CD14-positive monocyte (primary cell): ENCODE results near the gene PSMD13. TPM values are rescaled to one million over a fixed set of nuclear protein-coding genes. Genes with fewer than 3 reads are reported as not detected.

ENCODE experiments used
- DNase-seq, 3 donors: peaks; one replicate each; pipeline ENCODE4 v3.0.0-alpha.2; 2011 to 2022
- H2AFZ ChIP-seq: 2 replicates; pipeline ENCODE4 v1.6.0; 2012; ENCODE audit warnings: mild to moderate bottlenecking, low read depth, low read length, inconsistent platforms; ENCODE audit not compliant: insufficient read depth, poor library complexity, severe bottlenecking
- H3K27ac ChIP-seq, 2 donors: 1 replicate in 1 of 2; 2 replicates in 1 of 2; pipeline ENCODE4 v1.5.1; 2012 to 2013; ENCODE audit warnings: low read length in 2 of 2, control low read depth in 1 of 2, inconsistent platforms in 1 of 2, low read depth in 1 of 2, mild to moderate bottlenecking in 1 of 2
- H3K27me3 ChIP-seq, 2 donors: one replicate each; pipeline versions ENCODE4 v1.6.0 to v1.6.1; 2011 to 2013; ENCODE audit warnings: low read length in 2 of 2; ENCODE audit not compliant: control insufficient read depth in 2 of 2, insufficient read depth in 2 of 2
- H3K36me3 ChIP-seq, 2 donors: replicated peaks in 1 of 2; 1 replicate in 1 of 2; 2 replicates in 1 of 2; pipeline versions ENCODE4 v1.5.1 to v1.6.1; 2012 to 2013; ENCODE audit warnings: low read length in 2 of 2, control low read depth in 1 of 2, inconsistent platforms in 1 of 2, mild to moderate bottlenecking in 1 of 2; ENCODE audit not compliant: insufficient read depth in 2 of 2, control insufficient read depth in 1 of 2
- H3K4me1 ChIP-seq, 2 donors: 1 replicate in 1 of 2; 2 replicates in 1 of 2; pipeline versions ENCODE4 v1.5.1 to v1.6.1; 2012 to 2013; ENCODE audit warnings: low read length in 2 of 2, control low read depth in 1 of 2, inconsistent platforms in 1 of 2, mild to moderate bottlenecking in 1 of 2, moderate library complexity in 1 of 2; ENCODE audit not compliant: insufficient read depth in 2 of 2, control insufficient read depth in 1 of 2
- H3K4me2 ChIP-seq: replicated peaks from 2 replicates; pipeline ENCODE3; 2012; ENCODE audit warnings: low read length, moderate library complexity, mild to moderate bottlenecking; ENCODE audit not compliant: poor library complexity, severe bottlenecking; ENCODE audit errors: extremely low read depth
- H3K4me3 ChIP-seq, 3 experiments: fragments of 200-600 bp in 1 of 3; sonication (generic) in 1 of 3; replicated peaks in 1 of 3; 1 replicate in 2 of 3; 2 replicates in 1 of 3; pipeline ENCODE4 v1.5.1; 2011 to 2013; ENCODE audit warnings: low read length in 3 of 3, mild to moderate bottlenecking in 3 of 3, control low read depth in 2 of 3, low read depth in 2 of 3, inconsistent platforms in 1 of 3, moderate library complexity in 1 of 3
- H3K79me2 ChIP-seq: 2 replicates; pipeline ENCODE4 v1.6.0; 2012; ENCODE audit warnings: mild to moderate bottlenecking, control low read depth, inconsistent platforms, low read length, moderate library complexity; ENCODE audit not compliant: insufficient read depth
- H3K9ac ChIP-seq: 2 replicates; pipeline ENCODE4 v1.6.0; 2017; ENCODE audit warnings: low read length, mild to moderate bottlenecking; ENCODE audit not compliant: insufficient read depth, poor library complexity, severe bottlenecking
- H3K9me3 ChIP-seq, 2 donors: replicated peaks in 1 of 2; 1 replicate in 1 of 2; 2 replicates in 1 of 2; pipeline versions ENCODE4 v1.5.1 to v1.6.1; 2012 to 2013; ENCODE audit warnings: low read length in 2 of 2, control low read depth in 1 of 2; ENCODE audit not compliant: control insufficient read depth in 1 of 2, insufficient read depth in 1 of 2
- H4K20me1 ChIP-seq: 2 replicates; pipeline ENCODE4 v1.6.0; 2012; ENCODE audit warnings: mild to moderate bottlenecking, low read length, control low read depth, moderate library complexity; ENCODE audit not compliant: insufficient read depth
- H3K27ac Mint-ChIP-seq, 7 donors: one replicate each; pipeline ENCODE4 v1.8.0; 2020; ENCODE audit warnings: mild to moderate bottlenecking in 7 of 7, mixed read lengths in 7 of 7, moderate library complexity in 6 of 7, inconsistent platforms in 2 of 7
- H3K27me3 Mint-ChIP-seq, 3 donors: one replicate each; pipeline ENCODE4 v1.8.0; 2021 to 2022; ENCODE audit warnings: low read depth in 3 of 3, mild to moderate bottlenecking in 3 of 3, mixed read lengths in 3 of 3, moderate library complexity in 3 of 3, inconsistent platforms in 1 of 3
- H3K36me3 Mint-ChIP-seq, 2 donors: one replicate each; pipeline ENCODE4 v1.8.0; 2020; ENCODE audit warnings: mixed read lengths in 2 of 2, inconsistent platforms in 1 of 2, mild to moderate bottlenecking in 1 of 2
- H3K4me1 Mint-ChIP-seq: one replicate; pipeline ENCODE4 v1.8.0; 2020; ENCODE audit warnings: mild to moderate bottlenecking, mixed read lengths
- H3K4me3 Mint-ChIP-seq, 2 donors: one replicate each; pipeline ENCODE4 v1.8.0; 2020; ENCODE audit warnings: mild to moderate bottlenecking in 2 of 2, mixed read lengths in 2 of 2, moderate library complexity in 1 of 2
- H3K9me3 Mint-ChIP-seq, 7 donors: one replicate each; pipeline ENCODE4 v1.8.0; 2020 to 2022; ENCODE audit warnings: mixed read lengths in 7 of 7, mild to moderate bottlenecking in 6 of 7, moderate library complexity in 6 of 7, inconsistent platforms in 2 of 7
- WGBS: methylation state at CpG from one replicate; pipeline ENCODE4 v1.1.5; 2013; ENCODE audit warnings: missing lambda C conversion rate; ENCODE audit not compliant: insufficient coverage; 5-methylcytosine and 5-hydroxymethylcytosine counted together
- intact Hi-C, 2 donors: fragments of 100-400 bp; cut with micrococcal nuclease; formaldehyde crosslinking; loops; one replicate each; pipeline versions ENCODE4 v1.15.0 to v1.15.1; 2023
- polyA plus RNA-seq, 3 donors: library from polyadenylated mRNA; depleted of rRNA in 1 of 3; unstranded in 2 of 3; stranded (reverse) in 1 of 3; fragments of 300-500 nt in 2 of 3; fragments of >200 nt in 1 of 3; fragmentation: Illumina TruSeq in 2 of 3; gene quantifications; 1 replicate in 2 of 3; 2 replicates in 1 of 3; pipeline ENCODE4 v1.2.3, GENCODE V29; 2012 to 2021
- TF ChIP-seq, protein P1 (sequence below): fragments of 200-600 bp; IDR thresholded peaks from one replicate; pipeline ENCODE4 v1.8.0; 2022; ENCODE audit warnings: antibody characterized with exemption, mild to moderate bottlenecking

The PSMD13 gene
- polyA plus RNA-seq, 3 donors, result 136 to 272 (median 218) TPM

DNA sequence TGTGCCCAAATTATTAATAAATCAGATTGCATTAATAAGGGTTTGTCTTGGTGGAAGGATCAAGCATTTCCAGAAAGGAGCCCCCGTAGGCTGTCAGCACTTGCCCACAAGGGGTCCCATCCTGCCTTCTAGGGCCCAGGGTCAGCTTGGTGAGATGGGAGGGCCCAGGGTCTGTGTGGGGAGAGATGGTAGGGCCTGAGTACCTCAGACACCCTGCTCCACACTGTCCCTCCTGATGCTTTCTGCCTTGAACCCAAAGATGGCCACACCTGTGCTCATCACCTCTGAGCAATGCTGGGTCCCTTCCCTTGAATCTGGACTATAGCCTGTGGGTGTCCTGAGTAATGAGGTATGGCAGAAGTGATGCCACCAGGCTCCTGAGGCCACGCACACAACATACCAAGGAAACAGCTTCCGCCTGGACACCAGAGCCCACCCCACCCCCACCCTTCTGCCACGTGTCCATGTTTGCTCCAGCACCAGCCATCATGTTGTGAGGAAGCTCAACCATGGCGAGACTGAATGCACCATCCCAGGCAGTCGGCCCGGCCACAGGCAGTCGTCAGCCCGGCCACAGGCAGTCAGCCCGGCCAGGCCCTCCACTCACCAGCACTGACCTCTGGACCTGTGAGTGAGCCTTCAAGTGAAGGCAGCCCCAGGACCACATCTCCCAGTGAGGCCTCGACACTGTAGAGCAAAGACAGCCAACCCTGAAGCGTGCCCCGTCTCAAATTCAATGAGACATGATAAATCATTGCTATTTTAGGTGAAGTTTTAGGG, 36.4 kb upstream of the PSMD13 start:
- H3K79me2 ChIP-seq, result peaks cover 15% of the 10 kb centered on the region
- H3K27ac ChIP-seq, result no peak overlapping the region
- intact Hi-C loops, result loop anchor here (5.0 to 10.0 kb wide), 2 partner anchors 37 to 304 kb away; partner anchors contain the start of genes PSMD13 (in 1 of the 2), RNH1 (in 1 of the 2) and SIRT3 (in 1 of the 2)
- Mint-ChIP-seq H3K27me3 (peaks cover 4 to 9% (median 5%) of the 10 kb centered on the region in 3 donors), H3K9me3 (peaks cover 0 to 2% (median 0%) of the 10 kb centered on the region in 7 donors), H3K36me3 (peaks cover 33 to 39% of the 10 kb centered on the region in 2 donors), H3K4me3 (no peak overlapping the region), H3K27ac (peak overlapping the region in 3 of 7 donors; percentile 5 to 27 (median 10)), H3K4me1 (peaks cover 31% of the 10 kb centered on the region)
- H3K9me3 ChIP-seq, result no peaks in the 10 kb centered on the region
- peaks cover 12 to 25% of the 10 kb centered on the region in 2 donors for H3K36me3 ChIP-seq
- 96% methylated on average over 9 of the region's 13 CpGs for WGBS
- H2AFZ ChIP-seq, result no peak overlapping the region
- no peak overlapping the region for H3K4me3 ChIP-seq
- H3K27me3 ChIP-seq, result no peaks in the 10 kb centered on the region
- peaks cover 21 to 30% of the 10 kb centered on the region in 2 donors for H3K4me1 ChIP-seq
- TF ChIP-seq, protein P1, sequence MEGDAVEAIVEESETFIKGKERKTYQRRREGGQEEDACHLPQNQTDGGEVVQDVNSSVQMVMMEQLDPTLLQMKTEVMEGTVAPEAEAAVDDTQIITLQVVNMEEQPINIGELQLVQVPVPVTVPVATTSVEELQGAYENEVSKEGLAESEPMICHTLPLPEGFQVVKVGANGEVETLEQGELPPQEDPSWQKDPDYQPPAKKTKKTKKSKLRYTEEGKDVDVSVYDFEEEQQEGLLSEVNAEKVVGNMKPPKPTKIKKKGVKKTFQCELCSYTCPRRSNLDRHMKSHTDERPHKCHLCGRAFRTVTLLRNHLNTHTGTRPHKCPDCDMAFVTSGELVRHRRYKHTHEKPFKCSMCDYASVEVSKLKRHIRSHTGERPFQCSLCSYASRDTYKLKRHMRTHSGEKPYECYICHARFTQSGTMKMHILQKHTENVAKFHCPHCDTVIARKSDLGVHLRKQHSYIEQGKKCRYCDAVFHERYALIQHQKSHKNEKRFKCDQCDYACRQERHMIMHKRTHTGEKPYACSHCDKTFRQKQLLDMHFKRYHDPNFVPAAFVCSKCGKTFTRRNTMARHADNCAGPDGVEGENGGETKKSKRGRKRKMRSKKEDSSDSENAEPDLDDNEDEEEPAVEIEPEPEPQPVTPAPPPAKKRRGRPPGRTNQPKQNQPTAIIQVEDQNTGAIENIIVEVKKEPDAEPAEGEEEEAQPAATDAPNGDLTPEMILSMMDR, result no peak
- no peak for DNase-seq
- H3K9ac ChIP-seq, result no peak overlapping the region
- peaks cover 32% of the 10 kb centered on the region for H4K20me1 ChIP-seq
- no peak overlapping the region for H3K4me2 ChIP-seq

GRCh38 chr11:201966-202365, 34.8 kb upstream of the PSMD13 start:
- intact Hi-C loops, result loop anchor here (5.0 to 10.0 kb wide), 2 partner anchors 35 to 303 kb away; partner anchors contain the start of genes PSMD13 (in 1 of the 2), RNH1 (in 1 of the 2) and SIRT3 (in 1 of the 2)
- no peaks in the 10 kb centered on the region for H3K9me3 ChIP-seq
- DNase-seq, result peak in 2 of 3 donors; percentile 15 to 24
- H3K4me2 ChIP-seq, result peak overlapping the region; percentile 39
- Mint-ChIP-seq H3K36me3 (peaks cover 35 to 43% of the 10 kb centered on the region in 2 donors), H3K27ac (peak overlapping the region; percentile 36 to 73 (median 57)), H3K4me3 (peak overlapping the region in 1 of 2 donors; percentile 30), H3K4me1 (peaks cover 41% of the 10 kb centered on the region), H3K27me3 (peaks cover 4 to 9% (median 5%) of the 10 kb centered on the region in 3 donors), H3K9me3 (peaks cover 0 to 2% (median 0%) of the 10 kb centered on the region in 7 donors)
- no peaks in the 10 kb centered on the region for H3K27me3 ChIP-seq
- peaks cover 13 to 31% of the 10 kb centered on the region in 2 donors for H3K36me3 ChIP-seq
- H3K4me3 ChIP-seq, result peak overlapping the region in 1 of 3 experiments; percentile 22
- H3K4me1 ChIP-seq, result peaks cover 33 to 46% of the 10 kb centered on the region in 2 donors
- 17% methylated on average over 5 of the region's 15 CpGs for WGBS
- no peak overlapping the region for H2AFZ ChIP-seq
- H3K9ac ChIP-seq, result no peak overlapping the region
- peak overlapping the region in 1 of 2 donors; percentile 50 for H3K27ac ChIP-seq
- H4K20me1 ChIP-seq, result peaks cover 43% of the 10 kb centered on the region
- TF ChIP-seq, protein P1, result no peak
- H3K79me2 ChIP-seq, result peaks cover 30% of the 10 kb centered on the region
